Renal cortical epithelial cell (primary cell): Measurements from ENCODE around the gene SERPINC1. TPM values are rescaled to one million over a fixed set of nuclear protein-coding genes. Genes with fewer than 3 reads are reported as not detected.
"Not testable (repeated sequence)": the region's sequence is repeated elsewhere in the genome, so short reads cannot be mapped to it uniquely, and the experiment has no call there.

Source experiments
- DNase-seq: peaks from one replicate; pipeline ENCODE4 v3.0.0-alpha.2; 2011; ENCODE audit warnings: low read depth
- total RNA-seq: library from RNA; depleted of rRNA; stranded (reverse); fragments of >200 nt; gene quantifications from 2 replicates; pipeline ENCODE4 v1.2.3, GENCODE V29; 2014

Gene SERPINC1
- 0.35 TPM in 1 of 2 replicates, not detected in the other for total RNA-seq

- DNase-seq: no peak
These were observed at the start of gene SERPINC1 for GRCh38 chr1:173917149-173917548. Gene SERPINC1 (minus strand): TSS chr1:173917327. CDS start chr1:173917259, 68 bp downstream.

- DNase-seq: not testable (repeated sequence)
These were observed 48.8 kb upstream of the SERPINC1 start for GRCh38 chr1:173965896-173966295.

- DNase-seq: no peak
These were observed 46.4 kb upstream of the SERPINC1 start for GRCh38 chr1:173963477-173963876.

DNA sequence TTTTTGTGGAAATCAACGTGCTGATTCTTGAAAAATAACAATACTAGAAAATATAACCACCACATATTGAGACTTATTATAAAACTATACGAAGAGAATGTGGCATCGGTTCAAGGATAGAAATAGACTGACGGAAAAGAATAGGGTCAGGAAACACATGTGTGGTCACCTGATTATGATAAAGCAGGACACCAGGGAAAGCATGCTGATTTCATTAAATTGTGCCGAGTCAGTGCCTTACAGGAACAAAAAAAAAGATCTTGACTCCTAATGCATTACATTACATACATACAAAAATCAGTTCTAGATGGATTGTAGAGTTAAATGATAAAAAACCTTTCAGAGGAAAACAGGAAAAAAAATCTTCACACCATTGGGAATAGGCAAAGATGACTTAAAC lies 43.5 kb upstream of the SERPINC1 start:
- no peak for DNase-seq

DNA sequence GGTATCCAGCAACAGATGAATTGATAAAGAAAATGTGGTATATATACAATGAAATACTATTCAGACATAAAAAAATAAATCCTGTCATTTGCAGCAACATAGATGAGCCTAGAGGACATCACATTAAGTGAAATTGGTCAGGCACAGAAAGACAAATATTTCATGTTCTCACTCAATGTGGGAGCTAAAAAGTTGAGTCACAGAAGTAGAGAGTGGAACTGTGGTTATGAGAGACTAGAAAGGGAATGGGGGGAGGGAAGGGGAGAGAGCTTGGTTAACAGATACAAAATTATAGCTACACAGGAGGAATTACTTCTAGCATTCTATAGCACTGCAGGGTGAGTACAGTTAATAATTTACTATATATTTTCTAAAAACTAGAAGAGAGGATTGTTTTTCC lies 37.1 kb upstream of the SERPINC1 start:
- DNase-seq: peak; percentile 40

DNA sequence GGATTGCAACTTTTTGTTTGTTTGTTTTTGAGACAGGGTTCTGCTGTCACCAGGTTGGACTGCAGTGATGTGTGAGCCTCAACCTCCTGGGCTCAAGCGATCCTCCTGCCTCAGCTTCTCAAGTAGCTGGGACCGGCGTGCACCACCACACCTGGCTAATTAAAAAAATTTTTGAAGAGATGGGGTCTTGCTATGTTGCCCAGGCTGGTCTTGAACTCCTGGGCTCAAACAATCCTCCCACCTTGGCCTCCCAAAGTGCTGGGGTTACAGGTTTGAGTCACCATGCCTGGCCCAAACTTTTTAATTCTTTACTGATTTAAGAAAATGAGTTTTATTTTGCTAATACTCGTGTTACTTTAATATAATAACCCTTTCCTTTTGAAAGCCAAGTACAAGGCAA lies 31.5 kb upstream of the SERPINC1 start:
- DNase-seq: no peak

DNA sequence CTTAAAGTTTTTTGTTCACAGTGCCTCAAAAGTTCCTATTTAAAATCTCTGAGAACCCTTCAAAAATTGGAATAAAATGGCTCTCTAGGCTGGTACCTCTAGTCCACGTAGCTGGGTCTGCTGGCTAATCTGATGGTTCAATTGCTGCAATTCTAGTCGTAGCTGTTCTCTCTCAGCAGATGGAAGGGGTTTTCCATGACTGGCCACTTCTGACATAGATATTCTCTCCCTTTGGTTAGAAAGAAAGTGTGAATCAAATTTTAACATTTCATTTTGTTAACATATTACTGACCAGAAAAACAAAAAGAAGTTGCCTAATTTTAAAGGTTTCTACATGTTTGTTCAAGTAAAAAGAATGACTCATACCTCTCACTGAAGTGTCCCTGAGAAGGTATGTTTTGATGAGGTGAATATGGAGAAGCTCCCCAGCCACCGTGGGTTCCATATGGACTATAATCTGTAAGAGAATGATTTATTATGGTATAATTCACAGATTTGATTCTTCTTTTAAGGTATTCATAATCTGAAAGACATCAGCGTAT lies 29.3 kb upstream of the SERPINC1 start:
- peak; percentile 25 for DNase-seq

DNA sequence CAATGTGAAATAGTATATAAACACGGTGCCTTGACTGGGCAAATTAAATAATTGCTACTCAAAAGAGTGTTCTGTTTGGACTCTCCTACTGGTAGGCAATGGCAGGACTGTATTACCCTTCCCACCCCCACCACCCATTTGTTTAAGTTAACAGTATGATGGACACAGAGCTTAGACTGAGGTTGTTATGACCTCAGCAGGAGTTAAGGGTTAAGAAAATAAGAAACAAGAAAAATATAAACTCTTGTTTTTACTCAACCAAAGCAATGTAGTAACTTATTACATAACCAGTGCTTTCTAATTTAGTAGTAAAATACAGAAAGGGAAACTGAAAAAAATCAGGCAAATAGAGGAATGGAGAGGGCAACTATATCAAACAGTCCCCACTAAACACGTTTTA lies 19.9 kb upstream of the SERPINC1 start:
- no peak for DNase-seq

GRCh38 chr1:173934440-173934839 lies 17.3 kb upstream of the SERPINC1 start:
- DNase-seq: peak; percentile 25

- DNase-seq: not testable (repeated sequence)
These were observed 13.4 kb upstream of the SERPINC1 start for GRCh38 chr1:173930541-173930940.

DNA sequence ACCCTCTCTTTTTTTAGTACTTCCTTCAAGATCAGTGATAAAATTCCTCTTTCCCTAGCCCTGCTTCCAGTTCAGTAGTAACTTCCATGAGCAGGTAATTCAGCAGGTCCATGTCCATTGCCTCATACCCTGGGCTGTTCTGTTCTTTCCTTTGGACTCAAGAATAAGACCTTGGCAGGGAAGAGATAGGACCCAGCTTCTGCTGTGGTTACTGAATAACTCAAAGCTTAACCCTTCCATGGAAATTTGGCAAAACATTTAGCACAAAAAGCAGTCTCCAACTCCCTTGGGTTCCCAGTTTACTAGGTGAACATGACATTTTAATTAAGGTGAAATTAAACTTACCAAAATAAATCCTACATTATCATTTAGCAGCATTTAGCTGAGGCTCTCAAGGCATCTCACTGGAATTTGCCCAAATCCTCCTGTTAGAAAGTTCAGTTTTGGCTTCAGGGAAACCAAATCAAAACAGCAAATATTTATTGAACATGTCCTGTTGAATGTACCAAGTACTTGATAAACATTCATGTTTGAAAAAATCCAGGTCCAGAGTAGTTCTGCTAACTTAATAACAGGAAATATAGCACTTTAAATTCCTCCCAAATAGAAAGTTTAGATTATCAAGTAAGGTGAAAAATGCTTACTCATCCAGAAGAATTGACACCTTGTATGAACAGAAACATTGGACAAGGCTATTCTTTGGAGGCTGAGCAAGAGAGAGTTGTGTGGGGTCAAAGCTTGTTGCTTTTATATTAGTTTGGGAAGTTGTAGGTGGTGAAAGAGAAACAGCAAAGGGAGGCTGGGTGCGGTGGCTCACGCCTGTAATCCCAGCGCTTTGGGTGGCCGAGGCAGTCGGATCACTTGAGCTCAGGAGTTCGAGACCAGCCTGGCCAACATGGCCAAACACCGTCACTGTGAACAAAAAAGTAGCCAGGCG lies 8.4 kb upstream of the SERPINC1 start:
- peak; percentile 6 for DNase-seq

DNA sequence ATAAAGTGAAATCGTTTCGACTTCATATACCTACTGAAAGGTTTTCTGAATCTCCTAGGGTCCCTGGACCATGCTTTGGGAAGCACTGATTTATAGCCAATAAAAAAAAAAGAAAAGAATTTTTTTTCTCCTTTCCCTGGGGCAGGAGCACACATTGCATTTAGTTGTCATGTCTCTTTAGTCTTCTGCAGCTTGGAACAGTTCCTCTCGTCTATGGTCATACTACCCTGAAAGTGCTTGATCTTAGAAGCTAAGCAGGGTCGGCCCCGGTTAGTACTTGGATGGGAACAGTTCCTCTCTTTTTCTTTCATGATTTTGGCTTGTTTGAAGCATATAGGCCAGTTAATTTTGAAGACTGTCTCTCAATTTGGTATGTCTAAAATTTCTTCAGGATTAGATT lies 3.7 kb upstream of the SERPINC1 start:
- no peak for DNase-seq

DNA sequence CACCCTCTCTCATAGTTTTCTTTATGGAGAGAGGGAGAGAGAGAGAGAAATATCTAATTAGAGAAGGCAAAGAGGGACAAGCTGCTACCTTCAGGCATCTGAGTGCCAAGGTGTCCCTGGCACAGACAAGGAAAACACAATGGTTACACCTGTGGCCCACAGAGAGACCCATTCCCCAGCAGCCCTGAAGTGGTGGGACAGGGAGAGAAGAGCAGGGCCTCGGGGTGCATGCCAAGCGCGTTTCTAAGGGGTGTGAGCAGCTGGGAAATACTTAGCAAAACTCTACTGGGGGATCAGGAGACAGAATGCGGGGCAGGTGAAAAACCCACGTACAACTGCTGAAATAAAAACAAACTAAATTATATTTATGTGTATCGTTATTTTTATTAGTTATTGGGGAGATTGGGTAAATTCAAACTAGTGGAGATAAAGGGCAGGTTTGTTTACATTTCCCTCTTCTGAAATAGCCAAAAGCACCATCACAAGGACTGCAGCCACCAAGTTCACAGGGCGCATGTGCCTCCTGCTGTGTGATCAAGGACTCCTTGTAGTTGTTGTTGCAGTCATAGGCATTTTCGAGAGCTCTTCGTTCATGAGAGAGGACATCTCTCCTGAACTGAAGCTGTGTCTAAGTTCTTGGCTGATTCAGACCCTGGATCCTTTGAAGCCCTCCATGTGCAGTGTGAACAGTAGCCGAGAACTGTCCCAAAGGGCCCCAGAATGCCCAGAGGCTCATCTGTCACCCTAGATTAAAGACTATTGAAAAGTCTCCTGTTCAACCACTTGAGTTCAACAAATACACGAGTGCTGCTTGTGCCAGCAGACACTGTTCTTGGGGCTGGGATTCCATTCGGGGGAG lies 737 bp upstream of the SERPINC1 start:
- no peak for DNase-seq

GRCh38 chr1:173916667-173917066 lies 460 bp downstream of the SERPINC1 start:
- DNase-seq: no peak

GRCh38 chr1:173915596-173915995 lies 1.5 kb downstream of the SERPINC1 start:
- no peak for DNase-seq

DNA sequence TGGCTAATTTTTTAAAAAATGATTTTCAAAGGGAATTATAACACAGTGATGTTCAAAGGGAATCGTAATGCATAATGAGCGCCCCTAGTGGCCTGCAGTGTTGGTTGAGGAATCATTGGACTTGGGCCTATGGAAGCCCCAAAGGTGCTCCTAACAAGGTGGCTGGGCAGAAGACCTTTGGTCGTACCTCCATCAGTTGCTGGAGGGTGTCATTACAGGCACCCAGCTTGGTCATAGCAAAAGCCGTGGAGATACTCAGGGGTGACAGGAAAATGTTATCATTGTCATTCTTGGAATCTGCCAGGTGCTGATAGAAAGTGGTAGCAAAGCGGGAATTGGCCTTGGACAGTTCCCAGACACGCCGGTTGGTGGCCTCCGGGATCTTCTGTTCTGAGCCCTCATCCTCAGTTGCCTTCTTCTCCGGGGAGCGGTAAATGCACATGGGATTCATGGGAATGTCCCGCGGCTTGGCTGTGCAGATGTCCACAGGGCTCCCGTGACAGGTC lies 2.7 kb downstream of the SERPINC1 start:
- DNase-seq: no peak

GRCh38 chr1:173913111-173913510 lies 4.0 kb downstream of the SERPINC1 start:
- DNase-seq: no peak

DNA sequence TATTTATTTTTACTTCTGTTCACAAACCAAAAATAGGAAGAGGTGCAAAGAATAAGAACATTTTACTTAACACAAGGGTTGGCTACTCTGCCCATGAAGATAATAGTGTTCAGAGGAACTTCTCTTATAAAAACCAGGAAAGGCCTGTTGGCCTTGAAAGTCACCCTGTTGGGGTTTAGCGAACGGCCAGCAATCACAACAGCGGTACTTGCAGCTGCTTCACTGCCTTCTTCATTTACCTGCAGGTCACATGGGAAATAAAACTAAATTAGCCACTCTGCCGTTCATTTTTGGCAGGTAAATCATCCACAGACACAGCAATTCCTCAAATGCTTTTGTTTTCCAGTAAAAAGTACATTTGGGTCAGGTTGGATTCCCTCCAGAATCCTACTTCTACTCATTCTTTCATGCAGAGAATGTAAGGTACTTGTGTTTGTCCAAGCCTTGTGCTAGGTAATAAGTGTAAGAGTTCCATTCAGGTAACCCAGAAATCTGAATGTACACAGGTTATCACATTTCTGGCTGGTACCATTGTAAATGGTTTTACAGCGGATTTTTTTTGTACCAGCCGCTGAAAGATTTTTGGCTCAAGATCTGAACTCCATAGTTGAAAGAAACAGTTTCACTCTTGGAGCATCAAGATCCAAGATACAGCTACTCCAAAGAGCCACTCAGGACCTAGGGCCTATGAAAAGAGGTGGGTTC lies 13.1 kb downstream of the SERPINC1 start:
- DNase-seq: peak; percentile 15

- no peak for DNase-seq
These were observed 16.1 kb downstream of the SERPINC1 start for GRCh38 chr1:173900992-173901391.

DNA sequence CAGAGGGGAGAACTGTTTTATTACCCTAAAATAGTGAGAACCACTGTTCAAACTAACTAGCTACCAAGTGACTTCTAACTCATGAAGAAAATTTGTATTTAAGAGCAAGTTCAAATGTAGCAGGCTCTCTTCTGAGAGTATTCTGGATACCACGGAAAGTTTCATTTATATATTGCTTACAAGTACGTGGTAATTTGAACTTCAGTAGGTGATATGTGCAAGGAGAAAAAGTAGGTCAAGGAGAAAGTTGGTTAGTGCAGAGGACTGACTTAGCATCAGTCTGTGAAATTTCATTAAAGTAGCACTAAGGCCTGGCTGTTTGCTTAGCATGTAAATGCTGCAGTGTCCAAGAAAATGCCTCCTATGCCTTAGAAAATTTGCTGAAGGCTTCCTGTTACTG lies 16.7 kb downstream of the SERPINC1 start:
- DNase-seq: no peak

DNA sequence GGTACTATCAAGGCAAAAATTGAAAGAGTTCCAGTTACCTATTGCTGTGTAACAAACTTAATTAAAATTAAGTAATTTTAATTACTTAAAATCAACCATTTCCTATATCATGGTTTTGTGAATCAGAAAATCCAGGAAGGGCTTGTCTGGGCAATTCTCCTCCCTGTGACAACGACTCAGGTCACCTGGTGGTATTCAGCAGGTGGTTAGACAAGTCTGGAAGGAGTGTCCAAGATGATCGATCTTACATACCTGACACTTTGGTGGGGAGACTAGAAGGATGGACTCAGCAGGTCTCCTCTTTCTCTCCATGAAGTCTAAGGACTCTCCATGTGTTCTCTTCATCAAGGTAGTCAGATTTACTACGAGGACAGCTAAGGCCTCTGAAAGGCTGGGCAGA lies 22.9 kb downstream of the SERPINC1 start:
- no peak for DNase-seq
